Bronchial epithelial cell (primary cell): ENCODE measurements around the gene TRIM56. TPM values are rescaled to one million over a fixed set of nuclear protein-coding genes. Genes with fewer than 3 reads are reported as not detected.

Experiments used
- DNase-seq: peaks from one replicate; pipeline ENCODE4 v3.0.0-alpha.2; 2010; ENCODE audit warnings: low read depth
- FAIRE-seq: peaks from 2 replicates; lab custom pipeline; 2011; peaks lifted over from hg19 to GRCh38; lab: Jason Lieb, UNC
- H3K27me3 ChIP-seq: 2 replicates; pipeline ENCODE4 v1.5.1; 2011; ENCODE audit warnings: low read length; ENCODE audit not compliant: control insufficient read depth, insufficient read depth
- H3K36me3 ChIP-seq: 2 replicates; pipeline ENCODE4 v1.5.1; 2011; ENCODE audit warnings: low read length; ENCODE audit not compliant: control insufficient read depth, insufficient read depth
- H3K4me3 ChIP-seq: 2 replicates; pipeline ENCODE4 v1.5.1; 2011; ENCODE audit warnings: mild to moderate bottlenecking, low read depth, low read length, control low read depth
- total RNA-seq: library from RNA; depleted of rRNA; stranded (reverse); fragments of >200 nt; gene quantifications from 2 replicates; pipeline ENCODE4 v1.2.1, GENCODE V29; 2014
- TF ChIP-seq, protein P1 (sequence below): IDR thresholded peaks from 2 replicates; pipeline ENCODE4 v1.5.1; 2011; ENCODE audit warnings: mild to moderate bottlenecking, moderate library complexity, low read length, control low read depth, inconsistent platforms; ENCODE audit not compliant: insufficient read depth, severe bottlenecking

Gene TRIM56
- total RNA-seq, 1 donor from 2014 or later, result 6.6 TPM

DNA sequence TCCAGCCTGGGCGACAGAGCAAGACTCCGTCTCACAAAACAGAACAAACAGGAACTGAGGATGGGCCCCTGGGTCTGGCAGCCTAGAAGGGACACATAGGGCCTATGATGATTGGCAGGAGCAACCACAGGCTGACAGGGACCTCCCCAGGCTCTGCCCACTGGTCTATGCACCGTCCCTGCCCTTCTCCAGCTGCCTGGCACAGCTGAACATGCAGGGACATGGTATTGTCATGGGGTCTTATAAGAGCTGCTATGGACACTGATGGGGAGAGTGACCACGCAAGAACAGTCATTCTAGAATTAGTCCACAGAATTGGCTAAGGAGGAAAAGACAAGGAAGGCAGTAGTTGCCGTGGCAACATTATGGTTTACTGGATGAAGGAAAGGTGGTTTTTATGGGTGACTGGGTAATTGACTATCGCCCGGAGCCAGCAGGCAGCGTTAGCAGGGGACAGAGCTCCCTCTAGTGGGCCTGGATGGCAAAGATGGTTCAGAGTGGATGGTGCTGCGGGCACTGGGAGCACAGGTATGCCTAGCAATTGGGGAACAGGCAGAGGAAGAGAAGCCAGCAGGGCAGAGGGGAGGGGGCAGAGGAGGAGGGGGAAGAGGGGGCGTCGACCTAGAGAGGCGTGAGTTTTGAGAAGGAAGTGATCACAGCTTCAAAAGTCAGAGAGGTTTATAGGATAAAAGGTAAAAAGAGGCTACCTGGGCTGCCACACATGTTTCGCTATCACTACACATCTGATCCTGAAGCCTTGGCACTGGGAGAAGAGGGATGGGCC, 7.8 kb upstream of the TRIM56 start:
- TF ChIP-seq, protein P1, sequence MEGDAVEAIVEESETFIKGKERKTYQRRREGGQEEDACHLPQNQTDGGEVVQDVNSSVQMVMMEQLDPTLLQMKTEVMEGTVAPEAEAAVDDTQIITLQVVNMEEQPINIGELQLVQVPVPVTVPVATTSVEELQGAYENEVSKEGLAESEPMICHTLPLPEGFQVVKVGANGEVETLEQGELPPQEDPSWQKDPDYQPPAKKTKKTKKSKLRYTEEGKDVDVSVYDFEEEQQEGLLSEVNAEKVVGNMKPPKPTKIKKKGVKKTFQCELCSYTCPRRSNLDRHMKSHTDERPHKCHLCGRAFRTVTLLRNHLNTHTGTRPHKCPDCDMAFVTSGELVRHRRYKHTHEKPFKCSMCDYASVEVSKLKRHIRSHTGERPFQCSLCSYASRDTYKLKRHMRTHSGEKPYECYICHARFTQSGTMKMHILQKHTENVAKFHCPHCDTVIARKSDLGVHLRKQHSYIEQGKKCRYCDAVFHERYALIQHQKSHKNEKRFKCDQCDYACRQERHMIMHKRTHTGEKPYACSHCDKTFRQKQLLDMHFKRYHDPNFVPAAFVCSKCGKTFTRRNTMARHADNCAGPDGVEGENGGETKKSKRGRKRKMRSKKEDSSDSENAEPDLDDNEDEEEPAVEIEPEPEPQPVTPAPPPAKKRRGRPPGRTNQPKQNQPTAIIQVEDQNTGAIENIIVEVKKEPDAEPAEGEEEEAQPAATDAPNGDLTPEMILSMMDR, result peak; percentile 97
- H3K4me3 ChIP-seq, result no peak overlapping the region
- FAIRE-seq (no peak), DNase-seq (peak; percentile 70)
- H3K27me3 ChIP-seq, result no peaks in the 10 kb centered on the region
- no peaks in the 10 kb centered on the region for H3K36me3 ChIP-seq

DNA sequence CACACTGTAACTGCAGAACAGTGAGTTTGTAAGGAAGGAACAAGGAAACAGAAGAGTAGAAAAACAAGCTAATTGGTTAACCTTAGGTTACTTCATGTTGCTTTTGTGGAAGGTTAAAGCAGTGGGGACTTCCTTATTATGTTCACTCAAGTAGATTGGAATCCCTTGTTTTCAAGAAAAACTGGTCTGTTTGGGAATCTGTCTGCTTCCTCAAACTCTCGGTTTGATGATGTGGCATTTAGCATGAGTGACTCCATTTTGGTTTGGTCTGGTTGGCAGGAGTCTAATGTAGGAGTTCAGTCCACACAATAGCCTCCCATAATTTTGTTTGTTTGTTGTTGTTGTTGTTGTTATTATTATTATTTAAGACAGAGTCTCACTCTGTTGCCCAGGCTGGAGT, 3.8 kb upstream of the TRIM56 start:
- H3K36me3 ChIP-seq, result no peaks in the 10 kb centered on the region
- DNase-seq (no peak), FAIRE-seq (no peak)
- H3K4me3 ChIP-seq, result no peak overlapping the region
- H3K27me3 ChIP-seq, result no peaks in the 10 kb centered on the region
- TF ChIP-seq, protein P1, result no peak

DNA sequence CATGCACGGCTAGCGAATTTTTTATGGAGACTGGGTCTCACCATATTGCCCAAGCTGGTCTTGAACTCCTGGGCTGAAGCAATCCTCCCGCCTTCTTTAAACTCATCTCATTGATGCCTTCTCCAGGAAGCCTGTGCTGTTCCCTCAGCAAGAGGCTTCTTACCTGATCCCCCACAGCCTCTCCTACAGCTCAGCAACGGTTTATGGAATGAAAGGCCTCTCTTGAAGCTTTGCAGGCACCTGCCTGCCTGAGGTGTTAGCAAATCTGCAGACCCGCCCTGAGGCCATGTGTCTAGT, 468 bp upstream of the TRIM56 start:
- FAIRE-seq (no peak), DNase-seq (no peak)
- TF ChIP-seq, protein P1, result no peak
- H3K36me3 ChIP-seq, result peaks cover 26% of the 10 kb centered on the region
- H3K27me3 ChIP-seq, result no peaks in the 10 kb centered on the region
- peak overlapping the region; percentile 95 for H3K4me3 ChIP-seq

DNA sequence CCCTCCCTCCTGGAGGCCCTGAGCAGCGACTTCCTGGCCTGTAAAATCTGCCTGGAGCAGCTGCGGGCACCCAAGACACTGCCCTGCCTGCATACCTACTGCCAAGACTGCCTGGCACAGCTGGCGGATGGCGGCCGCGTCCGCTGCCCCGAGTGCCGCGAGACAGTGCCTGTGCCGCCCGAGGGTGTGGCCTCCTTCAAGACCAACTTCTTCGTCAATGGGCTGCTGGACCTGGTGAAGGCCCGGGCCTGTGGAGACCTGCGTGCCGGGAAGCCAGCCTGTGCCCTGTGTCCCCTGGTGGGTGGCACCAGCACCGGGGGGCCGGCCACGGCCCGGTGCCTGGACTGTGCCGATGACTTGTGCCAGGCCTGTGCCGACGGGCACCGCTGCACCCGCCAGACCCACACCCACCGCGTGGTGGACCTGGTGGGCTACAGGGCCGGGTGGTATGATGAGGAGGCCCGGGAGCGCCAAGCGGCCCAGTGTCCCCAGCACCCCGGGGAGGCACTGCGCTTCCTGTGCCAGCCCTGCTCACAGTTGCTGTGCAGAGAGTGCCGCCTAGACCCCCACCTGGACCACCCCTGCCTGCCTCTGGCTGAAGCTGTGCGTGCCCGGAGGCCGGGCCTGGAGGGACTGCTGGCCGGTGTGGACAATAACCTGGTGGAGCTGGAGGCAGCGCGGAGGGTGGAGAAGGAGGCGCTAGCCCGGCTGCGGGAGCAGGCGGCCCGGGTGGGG, 2.2 kb downstream of the TRIM56 start:
- DNase-seq (no peak), FAIRE-seq (no peak)
- Histone ChIP-seq H3K4me3 (no peak overlapping the region), H3K27me3 (no peaks in the 10 kb centered on the region), H3K36me3 (peaks cover 29% of the 10 kb centered on the region)
- TF ChIP-seq, protein P1, result no peak

DNA sequence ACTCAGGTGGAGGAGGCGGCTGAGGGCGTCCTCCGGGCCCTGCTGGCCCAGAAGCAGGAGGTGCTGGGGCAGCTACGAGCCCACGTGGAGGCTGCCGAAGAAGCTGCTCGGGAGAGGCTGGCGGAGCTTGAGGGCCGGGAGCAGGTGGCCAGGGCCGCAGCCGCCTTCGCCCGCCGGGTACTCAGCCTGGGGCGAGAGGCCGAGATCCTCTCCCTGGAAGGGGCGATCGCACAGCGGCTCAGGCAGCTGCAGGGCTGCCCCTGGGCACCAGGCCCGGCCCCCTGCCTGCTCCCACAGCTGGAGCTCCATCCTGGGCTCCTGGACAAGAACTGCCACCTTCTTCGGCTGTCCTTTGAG, 2.8 kb downstream of the TRIM56 start:
- Histone ChIP-seq H3K27me3 (no peaks in the 10 kb centered on the region), H3K36me3 (peaks cover 29% of the 10 kb centered on the region), H3K4me3 (no peak overlapping the region)
- TF ChIP-seq, protein P1, result no peak
- DNase-seq (no peak), FAIRE-seq (no peak)
